ENCODE data around the gene PRKCA. TPM values are rescaled to one million over a fixed set of nuclear protein-coding genes. Genes with fewer than 3 reads are reported as not detected.
"Not testable (repeated sequence)": the region's sequence is repeated elsewhere in the genome, so short reads cannot be mapped to it uniquely, and the experiment has no call there.

PRKCA gene
- total RNA-seq, 2 donors from 2014 or later = 8.3 to 26.5 TPM

DNA sequence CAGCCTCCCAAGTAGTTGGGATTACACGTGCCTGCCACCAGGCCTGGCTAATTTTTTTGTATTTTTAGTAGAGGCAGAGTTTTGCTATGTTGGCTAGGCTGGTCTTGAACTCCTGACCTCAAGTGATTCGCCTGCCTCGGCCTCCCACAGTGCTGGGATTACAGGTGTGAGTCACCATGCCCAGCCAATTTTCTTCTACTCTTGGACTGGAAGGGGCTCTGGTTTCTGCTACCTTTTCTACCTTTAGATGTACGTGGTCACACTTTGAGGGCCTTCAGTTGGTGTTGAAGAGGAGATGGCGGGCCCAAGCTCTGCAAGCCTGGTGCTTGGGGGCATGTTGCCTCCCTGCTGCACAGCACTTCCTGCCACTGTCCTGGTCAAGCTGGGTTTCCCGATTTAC, 173.6 kb downstream of the PRKCA start:
- Histone ChIP-seq H3K4me1 (replicated peaks) (no peaks in the 10 kb centered on the region), H3K27me3 (replicated peaks; ENCODE audit: insufficient read depth) (no peaks in the 10 kb centered on the region), H3K4me3 (no peak overlapping the region), H3K9me3 (no peaks in the 10 kb centered on the region), H3K27ac (no peak overlapping the region), H3K36me3 (no peaks in the 10 kb centered on the region)
- 90% methylated on average over 6 of the region's 6 CpGs for WGBS
- no peak for DNase-seq (ENCODE audit: low spot score)
- TF ChIP-seq POLR2AphosphoS5 (IDR thresholded peaks at IDR 0.05) (no peak), CTCF (IDR thresholded peaks at IDR 0.05) (no peak), POLR2A (IDR thresholded peaks at IDR 0.05) (no peak)
- intact Hi-C loops (cut with DNase I) = no loop called here

GRCh38 chr17:66477615-66478283, 175.3 kb downstream of the PRKCA start:
- no peaks in the 10 kb centered on the region for H3K27me3 ChIP-seq (replicated peaks; ENCODE audit: insufficient read depth)
- TF ChIP-seq POLR2A (IDR thresholded peaks at IDR 0.05) (no peak), POLR2AphosphoS5 (IDR thresholded peaks at IDR 0.05) (no peak), CTCF (IDR thresholded peaks at IDR 0.05) (no peak)
- H3K36me3 ChIP-seq = no peaks in the 10 kb centered on the region
- H3K9me3 ChIP-seq = no peaks in the 10 kb centered on the region
- H3K4me1 ChIP-seq (replicated peaks) = no peaks in the 10 kb centered on the region
- no peak overlapping the region for H3K4me3 ChIP-seq
- intact Hi-C loops (cut with DNase I) = no loop called here
- no peak overlapping the region for H3K27ac ChIP-seq
- no peak for DNase-seq (ENCODE audit: low spot score)
- 85% methylated on average over 11 of the region's 11 CpGs for WGBS

DNA sequence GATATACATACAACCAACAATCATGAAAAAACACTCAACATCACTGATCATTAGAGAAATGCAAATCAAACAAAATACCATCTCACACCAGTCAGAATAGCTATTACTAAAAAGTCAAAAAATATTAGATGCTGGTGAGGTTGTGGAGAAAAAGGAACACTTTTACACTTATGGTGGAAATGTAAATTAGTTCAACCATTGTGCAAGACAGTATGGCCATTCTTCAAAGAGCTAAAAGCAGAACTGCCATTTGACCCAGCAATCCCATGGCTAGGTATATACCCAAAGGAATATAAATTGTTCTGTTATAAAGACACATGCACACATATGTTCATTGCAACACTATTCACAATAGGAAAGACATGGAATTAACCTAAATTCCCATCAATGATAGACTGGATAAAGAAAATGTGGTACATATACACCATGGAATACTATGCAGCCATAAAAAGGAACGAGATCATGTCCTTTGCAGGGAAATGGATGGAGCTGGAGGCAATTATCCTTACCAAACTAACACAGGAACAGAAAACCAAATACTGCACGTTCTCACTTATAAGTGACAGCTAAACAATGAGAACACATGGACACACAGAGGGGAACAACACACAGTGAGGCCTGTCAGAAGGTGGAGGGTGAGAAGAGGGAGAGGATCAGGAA, 176.9 kb downstream of the PRKCA start:
- H3K4me1 ChIP-seq (replicated peaks); H3K36me3 ChIP-seq; H3K4me3 ChIP-seq; H3K9me3 ChIP-seq; DNase-seq (ENCODE audit: low spot score); H3K27ac ChIP-seq; H3K27me3 ChIP-seq (replicated peaks; ENCODE audit: insufficient read depth); intact Hi-C loops (cut with DNase I): not testable (repeated sequence)
- 93% methylated on average over 2 of the region's 2 CpGs for WGBS

GRCh38 chr17:66480243-66480642, 177.8 kb downstream of the PRKCA start:
- H3K36me3 ChIP-seq = no peaks in the 10 kb centered on the region
- DNase-seq (ENCODE audit: low spot score) = no peak
- no peaks in the 10 kb centered on the region for H3K4me1 ChIP-seq (replicated peaks)
- H3K9me3 ChIP-seq = no peaks in the 10 kb centered on the region
- intact Hi-C loops (cut with DNase I) = no loop called here
- H3K4me3 ChIP-seq = no peak overlapping the region
- no peak overlapping the region for H3K27ac ChIP-seq
- no peaks in the 10 kb centered on the region for H3K27me3 ChIP-seq (replicated peaks; ENCODE audit: insufficient read depth)
- 63% methylated on average over 5 of the region's 5 CpGs for WGBS
- no peak for TF ChIP-seq POLR2A (IDR thresholded peaks at IDR 0.05)
- TF ChIP-seq POLR2AphosphoS5 (IDR thresholded peaks at IDR 0.05) = no peak
- no peak for TF ChIP-seq CTCF (IDR thresholded peaks at IDR 0.05)

GRCh38 chr17:66480802-66481201, 178.4 kb downstream of the PRKCA start:
- H3K4me3 ChIP-seq = no peak overlapping the region
- no peaks in the 10 kb centered on the region for H3K4me1 ChIP-seq (replicated peaks)
- no peaks in the 10 kb centered on the region for H3K9me3 ChIP-seq
- 92% methylated on average over 7 of the region's 7 CpGs for WGBS
- DNase-seq (ENCODE audit: low spot score) = no peak
- no peak overlapping the region for H3K27ac ChIP-seq
- no peaks in the 10 kb centered on the region for H3K27me3 ChIP-seq (replicated peaks; ENCODE audit: insufficient read depth)
- no peak for TF ChIP-seq POLR2AphosphoS5 (IDR thresholded peaks at IDR 0.05)
- no peak for TF ChIP-seq POLR2A (IDR thresholded peaks at IDR 0.05)
- TF ChIP-seq CTCF (IDR thresholded peaks at IDR 0.05) = no peak
- intact Hi-C loops (cut with DNase I) = no loop called here
- no peaks in the 10 kb centered on the region for H3K36me3 ChIP-seq

Data from prostate gland (tissue), 2 donors.